Sigmoid colon (tissue), 7 donors: ENCODE results near the gene GDNF. TPM values are rescaled to one million over a fixed set of nuclear protein-coding genes. Genes with fewer than 3 reads are reported as not detected.

Source experiments
- DNase-seq: peaks from one replicate; pipeline ENCODE4 v3.0.0-alpha.2; 2019
- H3K27ac ChIP-seq, 4 donors: fragments of 200-600 bp; sonication (generic); one replicate each; pipeline ENCODE4 v1.5.1; 2016 to 2019; ENCODE audit warnings: mild to moderate bottlenecking in 1 of 4
- H3K27me3 ChIP-seq, 3 donors: fragments of 200-600 bp; sonication (generic); one replicate each; pipeline ENCODE4 v1.5.1; 2019; ENCODE audit warnings: mild to moderate bottlenecking in 1 of 3
- H3K36me3 ChIP-seq, 4 donors: fragments of 200-600 bp; sonication (generic); one replicate each; pipeline ENCODE4 v1.5.1; 2016 to 2019
- H3K4me1 ChIP-seq, 4 donors: fragments of 200-600 bp; sonication (generic); one replicate each; pipeline ENCODE4 v1.5.1; 2017 to 2019
- H3K4me3 ChIP-seq, 4 donors: fragments of 200-600 bp; sonication (generic); one replicate each; pipeline ENCODE4 v1.5.1; 2017 to 2019; ENCODE audit warnings: mild to moderate bottlenecking in 2 of 4, moderate library complexity in 1 of 4
- H3K9me3 ChIP-seq, 4 donors: fragments of 200-600 bp in 3 of 4; sonication (generic) in 3 of 4; one replicate each; pipeline versions ENCODE4 v1.5.1 to v1.6.1; 2013 to 2019
- EP300 ChIP-seq, 4 donors: sonication (generic); formaldehyde crosslinking; IDR thresholded peaks; one replicate each; pipeline ENCODE4 v1.6.1; 2017; ENCODE audit warnings: antibody characterized with exemption in 4 of 4
- POLR2A ChIP-seq, 2 donors: fragments of 450-650 bp; IDR thresholded peaks; one replicate each; pipeline ENCODE4 v1.6.1; 2016; ENCODE audit warnings: antibody characterized with exemption in 2 of 2, mild to moderate bottlenecking in 2 of 2, moderate library complexity in 2 of 2
- POLR2AphosphoS5 ChIP-seq, 4 donors: sonication (generic); formaldehyde crosslinking; IDR thresholded peaks; one replicate each; pipeline ENCODE4 v1.6.1; 2017; ENCODE audit warnings: antibody characterized with exemption in 4 of 4
- WGBS, 2 donors: extraction: QIAGEN DNeasy Blood & Tissue Kit; methylation state at CpG; one replicate each; pipeline ENCODE4 v1.1.7; 2013; 5-methylcytosine and 5-hydroxymethylcytosine counted together
- intact Hi-C: fragments of 100-400 bp; cut with DNase I; formaldehyde crosslinking; loops from one replicate; pipeline ENCODE4 v1.15.1; 2023
- polyA plus RNA-seq, 3 donors: library from polyadenylated mRNA; stranded (reverse); fragments of 200-250 nt; gene quantifications; one replicate each; pipeline ENCODE4 v1.2.3, GENCODE V29; 2013
- total RNA-seq, 4 donors: library from RNA; depleted of rRNA; stranded (reverse); fragments of >200 nt; gene quantifications; one replicate each; pipeline ENCODE4 v1.1.0, GENCODE V29; 2016
- TF ChIP-seq, protein P1 (sequence below), 4 experiments: fragments of 450-650 bp in 3 of 4; fragments of 200-600 bp in 1 of 4; IDR thresholded peaks; one replicate each; pipeline ENCODE4 v1.5.1; 2016 to 2019; ENCODE audit warnings: antibody characterized with exemption in 4 of 4, mild to moderate bottlenecking in 3 of 4, moderate library complexity in 2 of 4
- donor health status: healthy with polysubstance abuse.
- donor health status: Bipolar disorder and iron deficiency.
- donor health status: healthy.

Gene GDNF
- total and polyA plus RNA-seq, 7 donors = under 0.01 to 16.3 (median 4.2) TPM

DNA sequence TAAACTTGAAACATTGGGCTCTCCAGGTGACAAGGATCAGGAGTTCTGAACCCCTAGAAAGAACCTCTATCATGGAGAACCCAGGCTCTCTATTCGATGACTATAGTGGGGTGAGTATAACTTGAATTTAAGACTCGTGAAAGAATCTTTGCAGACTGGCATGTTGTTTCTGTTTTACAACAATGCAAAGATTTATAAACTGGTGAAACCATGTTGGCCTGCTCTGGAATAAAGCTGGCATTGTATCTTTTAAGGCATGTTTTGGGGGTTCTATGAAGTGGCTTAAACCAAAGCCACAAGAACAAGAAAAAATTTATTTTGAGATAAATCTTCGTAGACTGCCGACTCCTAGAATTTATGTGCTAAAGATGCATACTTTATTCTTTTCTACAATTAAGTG is 9.8 kb upstream of the GDNF start:
- Histone ChIP-seq H3K4me1 (peaks cover 0 to 7% (median 3%) of the 10 kb centered on the region in 4 donors), H3K36me3 (no peaks in the 10 kb centered on the region), H3K27ac (no peak overlapping the region), H3K9me3 (no peaks in the 10 kb centered on the region), H3K4me3 (no peak overlapping the region), H3K27me3 (no peaks in the 10 kb centered on the region)
- TF ChIP-seq EP300 (IDR thresholded peaks at IDR 0.05) = no peak
- TF ChIP-seq, protein P1, sequence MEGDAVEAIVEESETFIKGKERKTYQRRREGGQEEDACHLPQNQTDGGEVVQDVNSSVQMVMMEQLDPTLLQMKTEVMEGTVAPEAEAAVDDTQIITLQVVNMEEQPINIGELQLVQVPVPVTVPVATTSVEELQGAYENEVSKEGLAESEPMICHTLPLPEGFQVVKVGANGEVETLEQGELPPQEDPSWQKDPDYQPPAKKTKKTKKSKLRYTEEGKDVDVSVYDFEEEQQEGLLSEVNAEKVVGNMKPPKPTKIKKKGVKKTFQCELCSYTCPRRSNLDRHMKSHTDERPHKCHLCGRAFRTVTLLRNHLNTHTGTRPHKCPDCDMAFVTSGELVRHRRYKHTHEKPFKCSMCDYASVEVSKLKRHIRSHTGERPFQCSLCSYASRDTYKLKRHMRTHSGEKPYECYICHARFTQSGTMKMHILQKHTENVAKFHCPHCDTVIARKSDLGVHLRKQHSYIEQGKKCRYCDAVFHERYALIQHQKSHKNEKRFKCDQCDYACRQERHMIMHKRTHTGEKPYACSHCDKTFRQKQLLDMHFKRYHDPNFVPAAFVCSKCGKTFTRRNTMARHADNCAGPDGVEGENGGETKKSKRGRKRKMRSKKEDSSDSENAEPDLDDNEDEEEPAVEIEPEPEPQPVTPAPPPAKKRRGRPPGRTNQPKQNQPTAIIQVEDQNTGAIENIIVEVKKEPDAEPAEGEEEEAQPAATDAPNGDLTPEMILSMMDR (IDR thresholded peaks at IDR 0.05) = no peak
- TF ChIP-seq POLR2AphosphoS5 (IDR thresholded peaks at IDR 0.05) = no peak
- no peak for TF ChIP-seq POLR2A (IDR thresholded peaks at IDR 0.05)
- WGBS, 2 donors = 83 to 86% methylated on average over 4 of the region's 4 CpGs
- DNase-seq = no peak
- intact Hi-C loops = loop anchor here (10.0 kb wide), 1 partner anchor 1225 kb away; the partner anchor contains the start of gene RICTOR

DNA sequence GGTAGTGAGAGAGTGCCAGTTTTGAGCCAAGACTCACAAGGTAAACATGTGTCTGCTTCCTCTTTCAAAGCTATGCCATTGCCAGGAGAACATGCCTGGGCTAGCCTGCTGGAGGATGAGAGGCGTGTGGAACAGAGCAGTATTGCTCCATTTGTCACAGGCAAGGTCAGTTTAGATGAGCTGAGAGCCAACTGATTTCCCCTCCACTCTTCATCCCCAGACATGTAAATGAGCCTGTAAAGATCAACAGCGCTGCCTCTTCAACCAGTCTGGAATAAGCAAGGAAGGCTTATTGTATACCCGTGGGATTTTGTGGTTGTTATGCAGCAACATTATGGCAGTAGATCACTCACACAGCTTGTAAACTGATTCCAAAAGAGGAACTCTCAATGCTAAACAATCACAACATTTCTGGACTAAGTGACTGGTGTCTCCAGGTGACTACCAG is 8.2 kb upstream of the GDNF start:
- DNase-seq = no peak
- intact Hi-C loops = loop anchor here (10.0 kb wide), 1 partner anchor 1227 kb away; the partner anchor contains the start of gene RICTOR
- Histone ChIP-seq H3K4me1 (peaks cover 0 to 7% (median 3%) of the 10 kb centered on the region in 4 donors), H3K27me3 (no peaks in the 10 kb centered on the region), H3K4me3 (no peak overlapping the region), H3K27ac (no peak overlapping the region), H3K9me3 (no peaks in the 10 kb centered on the region), H3K36me3 (no peaks in the 10 kb centered on the region)
- TF ChIP-seq POLR2A (IDR thresholded peaks at IDR 0.05) (no peak), POLR2AphosphoS5 (IDR thresholded peaks at IDR 0.05) (no peak), EP300 (IDR thresholded peaks at IDR 0.05) (no peak)
- TF ChIP-seq, protein P1 (IDR thresholded peaks at IDR 0.05) = no peak
- 49 to 57% methylated on average over 3 of the region's 3 CpGs for WGBS, 2 donors

DNA sequence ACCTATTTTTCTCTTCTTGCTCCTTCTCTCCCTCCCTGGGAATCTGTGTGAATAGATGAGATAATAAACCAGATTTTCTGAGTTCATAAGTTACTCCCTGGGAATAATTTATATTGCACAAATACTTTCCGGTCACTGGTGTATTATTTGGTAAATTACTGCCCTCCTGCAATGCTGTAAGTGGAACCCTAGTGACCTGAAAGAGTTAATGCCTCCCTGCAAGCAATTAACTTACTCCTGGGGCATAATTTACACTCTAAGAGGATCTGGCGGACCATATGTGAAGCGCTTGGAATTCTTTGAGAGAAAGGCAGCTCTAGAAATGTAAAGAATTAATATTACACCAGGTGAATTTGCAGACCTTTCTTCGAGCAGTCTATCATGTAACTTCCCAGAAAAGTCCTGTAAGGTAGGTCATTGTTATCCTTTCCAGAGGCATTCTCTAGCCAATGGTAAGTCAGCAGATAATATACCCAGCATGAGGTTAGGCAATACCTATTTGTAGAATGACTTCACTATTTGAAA is 7.0 kb upstream of the GDNF start:
- Histone ChIP-seq H3K4me3 (no peak overlapping the region), H3K27me3 (no peaks in the 10 kb centered on the region), H3K4me1 (peaks cover 0 to 7% (median 3%) of the 10 kb centered on the region in 4 donors), H3K36me3 (no peaks in the 10 kb centered on the region), H3K27ac (no peak overlapping the region), H3K9me3 (no peaks in the 10 kb centered on the region)
- WGBS, 2 donors = 82 to 85% methylated on average over 4 of the region's 4 CpGs
- intact Hi-C loops = loop anchor here (10.0 kb wide), 1 partner anchor 1228 kb away; the partner anchor contains the start of gene RICTOR
- TF ChIP-seq POLR2AphosphoS5 (IDR thresholded peaks at IDR 0.05) (no peak), POLR2A (IDR thresholded peaks at IDR 0.05) (no peak), EP300 (IDR thresholded peaks at IDR 0.05) (no peak)
- TF ChIP-seq, protein P1 (IDR thresholded peaks at IDR 0.05) = no peak
- no peak for DNase-seq

DNA sequence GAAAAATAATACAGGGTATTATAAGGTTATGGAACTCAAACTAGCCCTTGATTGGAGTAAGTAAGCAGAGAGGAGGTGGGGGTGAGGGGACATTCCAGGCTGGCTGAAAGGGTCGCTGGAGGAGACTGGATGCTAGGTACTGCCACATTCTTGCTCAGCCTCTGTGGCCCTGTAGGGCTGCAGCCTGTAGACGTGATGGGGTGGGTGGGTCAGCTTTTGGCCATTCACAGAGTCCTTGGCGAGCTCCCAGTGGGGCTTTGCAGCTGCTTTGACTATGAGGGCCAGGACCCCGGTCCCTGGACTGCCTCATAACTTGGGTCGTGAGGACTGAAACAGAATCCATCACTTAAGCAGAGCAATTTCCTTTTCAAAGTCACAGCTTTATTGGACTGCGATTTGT is 4.2 kb upstream of the GDNF start:
- no peak for DNase-seq
- H3K4me1 ChIP-seq = peaks cover 0 to 19% (median 16%) of the 10 kb centered on the region in 4 donors
- no peak for TF ChIP-seq POLR2A (IDR thresholded peaks at IDR 0.05)
- TF ChIP-seq, protein P1 (IDR thresholded peaks at IDR 0.05) = no peak
- TF ChIP-seq POLR2AphosphoS5 (IDR thresholded peaks at IDR 0.05) = no peak
- no peak for TF ChIP-seq EP300 (IDR thresholded peaks at IDR 0.05)
- H3K36me3 ChIP-seq = no peaks in the 10 kb centered on the region
- no peak overlapping the region for H3K27ac ChIP-seq
- H3K27me3 ChIP-seq = no peaks in the 10 kb centered on the region
- intact Hi-C loops = loop anchor here (10.0 kb wide), 1 partner anchor 1231 kb away; the partner anchor contains the start of gene RICTOR
- no peak overlapping the region for H3K4me3 ChIP-seq
- no peaks in the 10 kb centered on the region for H3K9me3 ChIP-seq
- 42% methylated on average over 6 of the region's 6 CpGs for WGBS, 2 donors
